Measurements from ENCODE around the gene CACNG6.

DNA sequence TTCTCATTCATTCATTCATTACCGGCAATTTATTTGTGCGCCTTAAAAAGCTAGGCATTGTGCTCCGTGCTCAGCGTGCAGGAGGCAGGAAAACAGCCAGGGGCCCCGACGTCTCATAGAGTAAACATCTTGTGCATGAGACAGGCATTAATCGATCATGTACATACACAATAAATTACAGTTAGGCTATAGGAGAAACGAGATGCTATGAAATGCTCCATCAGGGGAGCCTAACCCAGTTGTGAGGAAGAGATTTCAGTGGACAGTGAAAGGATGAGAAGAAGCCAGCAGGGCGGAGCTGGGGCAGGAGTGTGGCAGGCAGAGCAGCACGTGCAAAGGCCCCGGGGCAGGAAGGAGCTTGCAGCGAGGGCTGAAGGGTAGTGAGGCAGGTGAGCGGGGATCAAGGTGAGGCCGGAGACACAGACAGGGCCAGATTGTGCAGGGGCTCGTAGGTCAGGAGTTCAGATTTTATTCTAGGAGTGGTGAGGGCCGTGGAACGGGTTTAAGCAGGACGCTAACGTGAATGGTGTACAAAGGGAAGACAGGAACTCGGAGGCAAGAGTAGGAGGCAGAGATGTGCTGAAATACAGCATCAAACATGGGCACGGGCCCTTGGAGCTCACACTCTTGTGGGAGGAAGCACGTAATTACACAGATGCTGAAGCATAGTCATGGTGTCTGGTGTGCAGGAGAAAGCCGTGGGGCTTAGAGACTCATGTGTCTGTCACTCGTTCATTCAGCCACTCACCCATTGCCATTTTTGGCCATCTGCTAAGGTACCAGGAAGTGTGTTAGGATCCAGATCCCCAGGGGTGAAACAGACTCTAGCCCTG, 7.8 kb upstream of the CACNG6 start:
- TF ChIP-seq SP1 (CRISPR knock-in tag; conservative IDR thresholded peaks at IDR 0.05) (no peak), ZNF121 (CRISPR knock-in tag; IDR thresholded peaks at IDR 0.05) (no peak), CTCF (IDR thresholded peaks at IDR 0.05) (no peak), FOXJ3 (CRISPR knock-in tag; IDR thresholded peaks at IDR 0.05; ENCODE audit: borderline replicate concordance) (no peak), CBFB (CRISPR knock-in tag; IDR thresholded peaks at IDR 0.05; ENCODE audit: low read depth) (no peak), ZNF232 (CRISPR knock-in tag; IDR thresholded peaks at IDR 0.05) (no peak), JUN (CRISPR knock-in tag; IDR thresholded peaks at IDR 0.05) (no peak), E2F5 (CRISPR knock-in tag; IDR thresholded peaks at IDR 0.05) (no peak)
- TF ChIP-seq, protein P1, sequence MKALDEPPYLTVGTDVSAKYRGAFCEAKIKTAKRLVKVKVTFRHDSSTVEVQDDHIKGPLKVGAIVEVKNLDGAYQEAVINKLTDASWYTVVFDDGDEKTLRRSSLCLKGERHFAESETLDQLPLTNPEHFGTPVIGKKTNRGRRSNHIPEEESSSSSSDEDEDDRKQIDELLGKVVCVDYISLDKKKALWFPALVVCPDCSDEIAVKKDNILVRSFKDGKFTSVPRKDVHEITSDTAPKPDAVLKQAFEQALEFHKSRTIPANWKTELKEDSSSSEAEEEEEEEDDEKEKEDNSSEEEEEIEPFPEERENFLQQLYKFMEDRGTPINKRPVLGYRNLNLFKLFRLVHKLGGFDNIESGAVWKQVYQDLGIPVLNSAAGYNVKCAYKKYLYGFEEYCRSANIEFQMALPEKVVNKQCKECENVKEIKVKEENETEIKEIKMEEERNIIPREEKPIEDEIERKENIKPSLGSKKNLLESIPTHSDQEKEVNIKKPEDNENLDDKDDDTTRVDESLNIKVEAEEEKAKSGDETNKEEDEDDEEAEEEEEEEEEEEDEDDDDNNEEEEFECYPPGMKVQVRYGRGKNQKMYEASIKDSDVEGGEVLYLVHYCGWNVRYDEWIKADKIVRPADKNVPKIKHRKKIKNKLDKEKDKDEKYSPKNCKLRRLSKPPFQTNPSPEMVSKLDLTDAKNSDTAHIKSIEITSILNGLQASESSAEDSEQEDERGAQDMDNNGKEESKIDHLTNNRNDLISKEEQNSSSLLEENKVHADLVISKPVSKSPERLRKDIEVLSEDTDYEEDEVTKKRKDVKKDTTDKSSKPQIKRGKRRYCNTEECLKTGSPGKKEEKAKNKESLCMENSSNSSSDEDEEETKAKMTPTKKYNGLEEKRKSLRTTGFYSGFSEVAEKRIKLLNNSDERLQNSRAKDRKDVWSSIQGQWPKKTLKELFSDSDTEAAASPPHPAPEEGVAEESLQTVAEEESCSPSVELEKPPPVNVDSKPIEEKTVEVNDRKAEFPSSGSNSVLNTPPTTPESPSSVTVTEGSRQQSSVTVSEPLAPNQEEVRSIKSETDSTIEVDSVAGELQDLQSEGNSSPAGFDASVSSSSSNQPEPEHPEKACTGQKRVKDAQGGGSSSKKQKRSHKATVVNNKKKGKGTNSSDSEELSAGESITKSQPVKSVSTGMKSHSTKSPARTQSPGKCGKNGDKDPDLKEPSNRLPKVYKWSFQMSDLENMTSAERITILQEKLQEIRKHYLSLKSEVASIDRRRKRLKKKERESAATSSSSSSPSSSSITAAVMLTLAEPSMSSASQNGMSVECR (CRISPR knock-in tag; IDR thresholded peaks at IDR 0.05; ENCODE audit: borderline replicate concordance) = no peak
- TF ChIP-seq, protein P2, sequence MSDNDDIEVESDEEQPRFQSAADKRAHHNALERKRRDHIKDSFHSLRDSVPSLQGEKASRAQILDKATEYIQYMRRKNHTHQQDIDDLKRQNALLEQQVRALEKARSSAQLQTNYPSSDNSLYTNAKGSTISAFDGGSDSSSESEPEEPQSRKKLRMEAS (CRISPR knock-in tag; IDR thresholded peaks at IDR 0.05) = no peak
- TF ChIP-seq, protein P3, sequence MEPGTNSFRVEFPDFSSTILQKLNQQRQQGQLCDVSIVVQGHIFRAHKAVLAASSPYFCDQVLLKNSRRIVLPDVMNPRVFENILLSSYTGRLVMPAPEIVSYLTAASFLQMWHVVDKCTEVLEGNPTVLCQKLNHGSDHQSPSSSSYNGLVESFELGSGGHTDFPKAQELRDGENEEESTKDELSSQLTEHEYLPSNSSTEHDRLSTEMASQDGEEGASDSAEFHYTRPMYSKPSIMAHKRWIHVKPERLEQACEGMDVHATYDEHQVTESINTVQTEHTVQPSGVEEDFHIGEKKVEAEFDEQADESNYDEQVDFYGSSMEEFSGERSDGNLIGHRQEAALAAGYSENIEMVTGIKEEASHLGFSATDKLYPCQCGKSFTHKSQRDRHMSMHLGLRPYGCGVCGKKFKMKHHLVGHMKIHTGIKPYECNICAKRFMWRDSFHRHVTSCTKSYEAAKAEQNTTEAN (CRISPR knock-in tag; IDR thresholded peaks at IDR 0.05) = no peak
